Measurements from ENCODE around the gene HM13.
"Not testable (repeated sequence)": the region's sequence is repeated elsewhere in the genome, so short reads cannot be mapped to it uniquely, and the experiment has no call there.

The HM13 gene

DNA sequence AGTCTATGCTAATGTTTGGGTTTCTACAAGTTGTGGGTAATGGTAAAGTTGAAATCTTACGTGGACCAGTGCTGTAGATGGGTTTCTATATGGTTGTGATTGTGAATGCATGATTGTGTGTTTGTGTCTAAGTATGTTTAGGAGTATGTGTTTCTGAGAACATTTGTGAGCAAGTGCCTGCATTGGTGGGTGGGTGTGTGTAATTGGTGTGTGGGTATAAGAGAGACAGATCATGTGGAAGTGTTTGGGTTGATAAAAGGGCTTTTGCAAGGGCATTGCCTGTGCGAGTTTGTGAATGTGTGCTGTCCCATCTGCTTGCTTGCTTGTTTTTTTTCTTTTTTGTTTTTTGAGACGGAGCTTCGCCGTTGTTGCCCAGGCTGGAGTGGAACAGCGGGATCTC, 65.0 kb downstream of the HM13 start:
- no peak overlapping the region for H3K4me3 ChIP-seq (ENCODE audit: low read depth, low read length)
- H3K79me2 ChIP-seq, result no peaks in the 10 kb centered on the region
- H3K4me1 ChIP-seq, result no peaks in the 10 kb centered on the region
- H3K27ac ChIP-seq, result no peak overlapping the region
- TF ChIP-seq, protein P1, sequence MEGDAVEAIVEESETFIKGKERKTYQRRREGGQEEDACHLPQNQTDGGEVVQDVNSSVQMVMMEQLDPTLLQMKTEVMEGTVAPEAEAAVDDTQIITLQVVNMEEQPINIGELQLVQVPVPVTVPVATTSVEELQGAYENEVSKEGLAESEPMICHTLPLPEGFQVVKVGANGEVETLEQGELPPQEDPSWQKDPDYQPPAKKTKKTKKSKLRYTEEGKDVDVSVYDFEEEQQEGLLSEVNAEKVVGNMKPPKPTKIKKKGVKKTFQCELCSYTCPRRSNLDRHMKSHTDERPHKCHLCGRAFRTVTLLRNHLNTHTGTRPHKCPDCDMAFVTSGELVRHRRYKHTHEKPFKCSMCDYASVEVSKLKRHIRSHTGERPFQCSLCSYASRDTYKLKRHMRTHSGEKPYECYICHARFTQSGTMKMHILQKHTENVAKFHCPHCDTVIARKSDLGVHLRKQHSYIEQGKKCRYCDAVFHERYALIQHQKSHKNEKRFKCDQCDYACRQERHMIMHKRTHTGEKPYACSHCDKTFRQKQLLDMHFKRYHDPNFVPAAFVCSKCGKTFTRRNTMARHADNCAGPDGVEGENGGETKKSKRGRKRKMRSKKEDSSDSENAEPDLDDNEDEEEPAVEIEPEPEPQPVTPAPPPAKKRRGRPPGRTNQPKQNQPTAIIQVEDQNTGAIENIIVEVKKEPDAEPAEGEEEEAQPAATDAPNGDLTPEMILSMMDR (IDR thresholded peaks at IDR 0.05), result no peak
- no peak overlapping the region for H3K4me2 ChIP-seq (ENCODE audit: low read length)
- no peak overlapping the region for H2AFZ ChIP-seq
- no peak overlapping the region for H3K9ac ChIP-seq
- H3K36me3 ChIP-seq (ENCODE audit: control insufficient read depth, insufficient read depth, low read length), result no peaks in the 10 kb centered on the region
- no peaks in the 10 kb centered on the region for H3K27me3 ChIP-seq (ENCODE audit: control insufficient read depth, insufficient read depth, low read length)
- H3K9me3 ChIP-seq (ENCODE audit: control insufficient read depth, low read length), result no peaks in the 10 kb centered on the region

DNA sequence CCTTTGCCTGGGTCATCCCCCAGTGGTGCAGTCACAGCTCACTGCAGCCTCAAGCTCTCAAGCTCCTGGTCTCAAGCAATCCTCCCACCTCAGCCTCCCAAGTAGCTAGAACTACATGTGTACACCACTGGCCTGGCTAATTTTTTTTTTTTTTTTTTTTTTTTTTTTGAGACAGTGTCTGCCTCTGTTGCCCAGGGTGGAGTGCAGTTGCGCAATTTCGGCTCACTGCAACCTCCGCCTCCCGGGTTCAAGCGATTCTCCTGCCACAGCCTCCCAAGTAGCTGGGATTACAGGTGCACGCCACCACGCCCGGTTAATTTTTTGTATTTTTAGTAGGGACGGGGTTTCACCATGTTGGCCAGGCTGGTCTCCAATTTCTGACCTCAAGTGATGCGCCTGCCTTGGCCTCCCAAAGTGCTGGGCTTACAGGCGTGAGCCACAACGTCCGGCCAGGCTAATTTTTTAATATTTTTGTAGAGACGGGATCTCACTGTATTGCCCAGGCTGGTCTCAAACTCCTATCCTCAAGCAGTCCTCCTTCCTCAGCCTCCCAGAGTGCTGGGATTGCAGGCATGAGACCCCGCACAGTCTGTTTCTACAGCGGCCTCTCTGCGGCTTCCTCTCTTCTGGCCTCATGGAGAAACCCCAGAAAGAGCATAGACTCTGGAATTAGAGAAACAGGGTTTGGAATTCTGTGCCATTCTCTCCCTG, 65.9 kb downstream of the HM13 start:
- H3K36me3 ChIP-seq (ENCODE audit: control insufficient read depth, insufficient read depth, low read length); H3K27ac ChIP-seq; H3K4me3 ChIP-seq (ENCODE audit: low read depth, low read length); H3K27me3 ChIP-seq (ENCODE audit: control insufficient read depth, insufficient read depth, low read length); H3K9me3 ChIP-seq (ENCODE audit: control insufficient read depth, low read length); H3K4me1 ChIP-seq; H2AFZ ChIP-seq; H3K79me2 ChIP-seq; H3K9ac ChIP-seq; H3K4me2 ChIP-seq (ENCODE audit: low read length): not testable (repeated sequence)

DNA sequence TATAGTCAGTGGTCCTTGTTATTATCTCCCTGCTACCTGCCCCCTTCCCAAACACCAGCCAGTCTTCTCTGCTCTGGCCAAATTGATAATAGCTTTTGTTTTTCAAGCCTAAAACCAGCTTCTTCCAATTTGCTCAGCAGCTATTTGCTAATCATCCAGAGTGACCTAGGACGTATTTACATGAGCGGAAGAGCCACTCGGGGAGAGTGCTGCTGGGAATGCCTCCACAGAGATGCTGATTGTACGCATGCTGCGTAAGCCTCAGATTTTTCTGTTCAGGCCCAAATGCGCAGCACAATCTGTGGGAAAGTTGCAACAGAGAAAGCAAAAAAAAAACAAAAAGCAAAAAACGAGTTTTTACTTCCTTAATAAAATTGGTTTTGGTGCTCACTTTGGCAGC, 66.5 kb downstream of the HM13 start:
- TF ChIP-seq, protein P1 (IDR thresholded peaks at IDR 0.05), result no peak
- H3K9ac ChIP-seq, result no peak overlapping the region

DNA sequence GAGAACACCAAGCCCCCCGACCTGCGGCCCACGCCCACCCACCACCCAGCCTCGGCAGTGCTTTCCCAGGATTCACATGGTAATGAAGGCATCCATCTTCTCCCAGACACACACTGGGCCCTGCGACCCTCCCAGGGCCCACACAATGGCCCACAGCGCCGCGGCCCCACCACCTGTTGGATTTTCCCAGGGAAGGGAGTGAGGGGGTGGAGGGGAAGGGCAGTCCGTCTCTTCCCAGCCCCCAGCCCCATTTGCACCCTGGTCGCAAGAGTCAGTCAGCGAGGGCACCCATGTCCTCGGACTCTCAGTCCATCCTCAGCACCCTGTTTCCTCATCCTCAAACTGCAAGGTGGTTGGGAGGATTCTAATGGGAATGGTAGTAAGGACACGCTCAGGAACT, 67.1 kb downstream of the HM13 start:
- TF ChIP-seq, protein P1 (IDR thresholded peaks at IDR 0.05), result no peak
- H3K27me3 ChIP-seq (ENCODE audit: control insufficient read depth, insufficient read depth, low read length), result no peaks in the 10 kb centered on the region
- no peaks in the 10 kb centered on the region for H3K79me2 ChIP-seq
- no peak overlapping the region for H3K27ac ChIP-seq
- H3K4me1 ChIP-seq, result no peaks in the 10 kb centered on the region
- no peak overlapping the region for H2AFZ ChIP-seq
- no peak overlapping the region for H3K4me2 ChIP-seq (ENCODE audit: low read length)
- no peak overlapping the region for H3K4me3 ChIP-seq (ENCODE audit: low read depth, low read length)
- no peaks in the 10 kb centered on the region for H3K9me3 ChIP-seq (ENCODE audit: control insufficient read depth, low read length)
- H3K9ac ChIP-seq, result no peak overlapping the region
- no peaks in the 10 kb centered on the region for H3K36me3 ChIP-seq (ENCODE audit: control insufficient read depth, insufficient read depth, low read length)

More for the DNA sequence above, 66.5 kb downstream of the HM13 start:
- Histone ChIP-seq H3K79me2 (no peaks in the 10 kb centered on the region), H3K27me3 (ENCODE audit: control insufficient read depth, insufficient read depth, low read length) (no peaks in the 10 kb centered on the region), H3K4me2 (ENCODE audit: low read length) (no peak overlapping the region), H3K4me1 (no peaks in the 10 kb centered on the region), H3K4me3 (ENCODE audit: low read depth, low read length) (no peak overlapping the region), H3K9me3 (ENCODE audit: control insufficient read depth, low read length) (no peaks in the 10 kb centered on the region), H3K36me3 (ENCODE audit: control insufficient read depth, insufficient read depth, low read length) (no peaks in the 10 kb centered on the region), H3K27ac (no peak overlapping the region), H2AFZ (no peak overlapping the region)

DNA sequence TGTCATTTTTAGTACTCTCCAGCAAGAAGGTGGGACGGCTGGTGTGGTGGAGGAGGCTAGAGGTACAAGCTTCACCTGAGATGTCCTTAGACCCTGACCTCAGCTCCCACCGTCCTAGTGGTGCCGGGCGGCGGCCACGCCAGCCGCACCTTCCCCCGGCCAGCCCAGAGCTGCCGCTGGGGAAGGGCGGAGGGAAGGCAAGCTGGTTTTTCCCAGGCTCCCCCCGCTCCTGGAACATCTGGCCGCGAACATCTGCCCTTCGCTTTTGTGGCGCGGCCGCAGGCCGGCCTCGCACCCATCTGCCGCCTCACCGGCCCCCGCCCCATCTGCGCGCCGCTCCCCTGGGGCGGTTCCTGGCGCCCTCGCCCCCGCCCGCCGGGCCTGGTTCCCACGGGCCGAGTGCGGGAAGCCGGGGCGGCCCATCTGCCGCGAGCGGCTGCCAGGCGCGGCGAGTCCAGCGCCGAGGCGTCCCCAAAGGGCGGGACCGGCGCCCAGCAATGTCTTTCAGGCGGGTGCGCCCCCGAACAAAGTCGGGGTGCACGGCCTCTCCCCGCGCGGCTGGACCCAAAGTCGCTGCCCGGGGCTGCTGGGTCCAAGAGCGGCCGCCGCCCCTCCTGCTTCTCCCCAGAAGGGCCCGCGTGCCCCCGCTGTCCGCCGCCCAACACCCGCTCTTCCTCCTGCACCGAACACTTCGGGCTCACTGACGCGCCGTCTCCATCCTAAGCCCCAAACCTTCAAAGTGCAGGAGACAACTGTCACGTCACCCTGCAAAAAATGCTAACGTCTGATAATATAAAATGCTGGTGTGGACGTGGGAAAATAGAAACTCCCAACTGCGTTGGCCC, 73.5 kb downstream of the HM13 start:
- no peaks in the 10 kb centered on the region for H3K36me3 ChIP-seq (ENCODE audit: control insufficient read depth, insufficient read depth, low read length)
- no peaks in the 10 kb centered on the region for H3K79me2 ChIP-seq
- peak overlapping the region; percentile 84 for H3K4me2 ChIP-seq (ENCODE audit: low read length)
- peak overlapping the region; percentile 55 for H3K27ac ChIP-seq
- no peaks in the 10 kb centered on the region for H3K9me3 ChIP-seq (ENCODE audit: control insufficient read depth, low read length)
- peak overlapping the region; percentile 75 for H2AFZ ChIP-seq
- TF ChIP-seq, protein P1 (IDR thresholded peaks at IDR 0.05), result no peak
- H3K4me3 ChIP-seq (ENCODE audit: low read depth, low read length), result peak overlapping the region; percentile 41
- H3K27me3 ChIP-seq (ENCODE audit: control insufficient read depth, insufficient read depth, low read length), result no peaks in the 10 kb centered on the region
- no peak overlapping the region for H3K9ac ChIP-seq
- no peaks in the 10 kb centered on the region for H3K4me1 ChIP-seq
